CD4-positive, alpha-beta T cell treated with Interleukin-17A for 4 hours (primary cell): ENCODE measurements around the gene TMEM200A.
"Not testable (repeated sequence)": the region's sequence is repeated elsewhere in the genome, so short reads cannot be mapped to it uniquely, and the experiment has no call there.

Experiments
- DNase-seq: peaks from one replicate; pipeline ENCODE4 v3.0.0-alpha.2; 2020; ENCODE audit warnings: mixed read lengths

The TMEM200A gene

DNA sequence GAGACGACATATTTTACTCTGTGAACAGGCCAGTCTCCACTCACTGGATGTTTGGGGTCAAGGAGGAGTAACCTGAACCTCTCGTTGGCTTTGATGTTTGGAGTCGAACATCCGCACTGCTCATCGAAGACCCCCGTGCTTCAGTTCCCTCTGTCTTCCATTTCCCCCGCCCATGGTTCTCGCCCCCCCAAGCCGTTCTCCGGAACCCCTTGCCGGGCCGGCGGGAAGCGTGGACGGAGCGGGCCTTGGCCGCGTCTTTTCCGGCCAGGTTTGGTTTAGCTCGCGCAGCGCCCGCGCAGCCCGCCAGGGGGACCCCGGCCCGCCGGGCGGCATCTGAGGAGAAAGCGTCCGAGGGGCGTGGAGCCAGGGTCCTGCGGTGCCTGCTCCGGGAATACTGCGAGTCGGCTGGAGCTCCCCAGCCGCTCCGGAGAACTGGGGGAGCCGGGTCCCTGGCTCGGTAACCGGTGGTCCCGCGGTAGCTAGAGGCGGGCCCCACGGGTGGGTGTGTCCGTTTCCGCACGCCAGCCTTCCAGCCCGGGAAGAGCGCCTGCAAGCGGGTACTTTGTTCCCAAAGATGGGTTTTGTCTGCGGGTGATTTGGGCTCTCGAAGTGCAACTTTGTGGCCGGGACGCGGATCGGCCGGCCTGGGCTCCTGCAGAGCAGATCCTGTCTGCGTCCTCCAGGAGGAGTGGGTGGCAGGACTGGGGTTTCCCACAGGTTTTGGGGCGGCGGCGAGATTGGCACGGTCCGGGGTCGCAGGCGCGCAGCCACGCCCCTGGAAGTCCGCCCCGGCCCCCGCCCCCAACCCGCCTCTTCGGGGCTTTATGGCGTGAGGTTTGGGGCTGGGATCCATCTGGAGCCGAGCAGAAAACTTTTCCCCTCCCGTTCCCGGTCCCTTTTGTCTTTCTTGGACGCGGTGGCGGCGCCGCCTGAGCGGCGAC, at the start of gene TMEM200A:
TMEM200A (plus strand) TSS at position 852 of the 941 bp plus-strand sequence. CDS start 74,406 bp downstream, outside the sequence.
- peak; percentile 53 for DNase-seq

- no peak for DNase-seq
Measured at GRCh38 chr6:130320908-130321307, 44.9 kb upstream of the TMEM200A start.

GRCh38 chr6:130322673-130323268, 43.0 kb upstream of the TMEM200A start:
- peak; percentile 68 for DNase-seq

DNA sequence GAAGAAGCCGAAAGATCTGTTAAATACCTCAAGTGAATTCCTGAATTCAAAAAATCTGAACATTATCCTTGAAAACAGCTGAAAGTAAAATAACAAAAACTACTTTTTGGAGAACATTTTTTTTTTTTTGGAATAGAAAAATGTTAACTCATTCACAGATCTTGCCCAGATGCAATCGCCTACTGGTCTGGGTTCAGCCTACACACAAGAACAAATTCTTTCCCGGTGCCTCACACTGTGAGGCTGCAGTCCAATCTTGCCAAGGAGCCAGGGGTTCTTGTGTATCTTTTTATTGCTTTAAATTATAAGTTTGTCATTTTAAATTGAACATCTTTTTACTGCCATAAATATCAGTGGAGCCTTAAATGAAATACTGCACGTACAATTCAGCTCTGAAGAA, 41.2 kb upstream of the TMEM200A start:
- no peak for DNase-seq

DNA sequence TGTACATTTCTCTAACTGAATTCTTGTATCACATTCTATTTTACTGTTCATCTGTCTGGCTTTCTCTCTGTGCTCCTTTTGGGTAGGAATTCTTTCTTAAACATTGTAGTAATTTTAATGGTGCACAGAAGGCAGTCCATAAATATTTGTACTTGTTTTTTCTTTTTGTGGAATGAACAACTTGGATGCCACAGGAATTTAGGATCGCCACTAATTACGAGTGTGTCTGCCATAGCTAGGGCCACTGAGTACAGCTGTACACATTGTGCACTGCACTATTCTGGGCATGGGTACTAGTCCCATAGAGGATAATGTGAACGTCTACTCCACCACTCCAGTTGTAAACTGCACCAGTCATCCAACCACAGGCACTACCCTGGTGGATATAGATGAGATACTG, 39.3 kb upstream of the TMEM200A start:
- no peak for DNase-seq

GRCh38 chr6:130337534-130337933, 28.3 kb upstream of the TMEM200A start:
- DNase-seq: no peak

- not testable (repeated sequence) for DNase-seq
Measured at GRCh38 chr6:130346324-130346723, 19.5 kb upstream of the TMEM200A start.

GRCh38 chr6:130354322-130354721, 11.5 kb upstream of the TMEM200A start:
- DNase-seq: no peak

GRCh38 chr6:130355572-130355971, 10.2 kb upstream of the TMEM200A start:
- no peak for DNase-seq

GRCh38 chr6:130357436-130357835, 8.4 kb upstream of the TMEM200A start:
- no peak for DNase-seq

GRCh38 chr6:130359736-130360135, 6.1 kb upstream of the TMEM200A start:
- no peak for DNase-seq

GRCh38 chr6:130362128-130362527, 3.7 kb upstream of the TMEM200A start:
- no peak for DNase-seq

GRCh38 chr6:130364224-130364780, 1.5 kb upstream of the TMEM200A start:
- DNase-seq: no peak

GRCh38 chr6:130366107-130367005, 539 bp downstream of the TMEM200A start:
- DNase-seq: peak; percentile 52

- no peak for DNase-seq
Measured at GRCh38 chr6:130367767-130368166, 1.9 kb downstream of the TMEM200A start.

- no peak for DNase-seq
Measured at GRCh38 chr6:130368576-130368975, 2.8 kb downstream of the TMEM200A start.

GRCh38 chr6:130369831-130370230, 4.0 kb downstream of the TMEM200A start:
- no peak for DNase-seq

DNA sequence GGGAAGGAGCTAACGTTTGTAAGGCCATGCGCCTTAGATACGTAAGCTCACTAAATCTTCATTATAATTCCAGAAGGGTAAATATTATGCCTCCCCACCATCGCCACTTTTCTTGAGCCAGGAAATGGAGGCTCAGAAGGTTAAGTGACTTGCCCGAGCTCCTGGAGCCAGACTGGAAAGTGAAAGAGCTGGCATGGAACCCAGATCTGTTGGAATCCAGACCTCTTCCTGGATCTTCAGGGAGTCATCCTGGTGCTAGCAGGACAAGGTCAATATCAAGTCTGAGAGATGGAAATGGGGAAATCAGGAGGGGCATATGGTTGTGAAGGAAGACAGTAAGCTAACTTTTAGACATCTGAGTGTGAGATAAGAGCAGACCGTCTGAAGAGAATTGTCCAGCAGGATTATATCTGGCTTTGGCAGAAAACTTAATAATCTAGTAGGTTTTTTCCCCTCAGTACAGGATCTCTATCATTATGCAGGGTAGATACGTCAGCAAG, 6.2 kb downstream of the TMEM200A start:
- no peak for DNase-seq

DNA sequence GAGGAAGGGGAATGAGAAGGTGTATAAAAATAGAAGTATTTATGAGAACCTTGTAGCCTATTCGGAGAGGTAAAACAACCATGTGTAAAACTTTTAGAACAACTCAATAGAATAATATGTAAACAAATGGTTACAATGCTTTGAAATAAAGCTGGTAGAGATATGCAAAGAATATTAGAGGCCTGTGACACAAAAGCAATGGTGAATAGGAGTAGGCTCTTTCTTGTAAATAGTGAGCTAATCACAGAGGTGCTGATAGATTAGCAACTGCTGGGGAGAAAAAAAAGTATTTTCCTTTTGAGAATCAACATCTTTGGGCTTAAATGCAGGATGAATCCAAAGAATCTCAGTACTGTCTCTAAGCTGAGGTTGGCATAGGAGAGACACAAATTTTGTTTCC, 7.0 kb downstream of the TMEM200A start:
- no peak for DNase-seq

GRCh38 chr6:130373992-130374391, 8.2 kb downstream of the TMEM200A start:
- no peak for DNase-seq

GRCh38 chr6:130376936-130377335, 11.1 kb downstream of the TMEM200A start:
- no peak for DNase-seq

GRCh38 chr6:130377371-130377770, 11.6 kb downstream of the TMEM200A start:
- DNase-seq: no peak

GRCh38 chr6:130377915-130378314, 12.1 kb downstream of the TMEM200A start:
- DNase-seq: no peak
